H9 (cell line): ENCODE data around the gene CYP2S1. TPM values are rescaled to one million over a fixed set of nuclear protein-coding genes. Genes with fewer than 3 reads are reported as not detected.

Experiments
- DNase-seq: peaks from one replicate; pipeline ENCODE4 v3.0.0-alpha.2; 2017
- H2AFZ ChIP-seq: one replicate; pipeline ENCODE4 v1.6.1; 2013; ENCODE audit warnings: mild to moderate bottlenecking, low read length, control low read depth, moderate library complexity
- H2AK5ac ChIP-seq: 2 replicates; pipeline ENCODE4 v1.6.1; 2013; ENCODE audit warnings: low read length, control low read depth, mixed read lengths; ENCODE audit not compliant: insufficient read length
- H2BK120ac ChIP-seq: one replicate; pipeline ENCODE4 v1.6.1; 2013; ENCODE audit warnings: low read depth, mild to moderate bottlenecking, low read length, control low read depth, inconsistent platforms; ENCODE audit not compliant: poor library complexity, severe bottlenecking
- H2BK12ac ChIP-seq: 2 replicates; pipeline ENCODE4 v1.6.1; 2013; ENCODE audit warnings: low read length, control low read depth, mixed read lengths, low read depth; ENCODE audit not compliant: insufficient read length
- H2BK15ac ChIP-seq: 2 replicates; pipeline ENCODE4 v1.6.1; 2013; ENCODE audit warnings: low read depth, low read length, control low read depth
- H2BK20ac ChIP-seq: one replicate; pipeline ENCODE4 v1.6.1; 2013; ENCODE audit warnings: low read depth, mild to moderate bottlenecking, low read length, control low read depth, inconsistent platforms; ENCODE audit not compliant: poor library complexity, severe bottlenecking
- H2BK5ac ChIP-seq: 2 replicates; pipeline ENCODE4 v1.6.1; 2013; ENCODE audit warnings: low read length, control low read depth, mixed read lengths; ENCODE audit not compliant: insufficient read length
- H3K14ac ChIP-seq: 2 replicates; pipeline ENCODE4 v1.6.1; 2013; ENCODE audit warnings: low read length, control low read depth; ENCODE audit not compliant: insufficient read depth
- H3K18ac ChIP-seq: 2 replicates; pipeline ENCODE4 v1.6.1; 2013; ENCODE audit warnings: low read depth, mild to moderate bottlenecking, mixed read lengths, low read length, control low read depth; ENCODE audit not compliant: insufficient read length
- H3K23ac ChIP-seq: 2 replicates; pipeline ENCODE4 v1.6.1; 2013; ENCODE audit warnings: low read length, control low read depth, mixed read lengths, low read depth; ENCODE audit not compliant: insufficient read length
- H3K23me2 ChIP-seq: 2 replicates; pipeline ENCODE4 v1.6.1; 2013; ENCODE audit warnings: low read depth, mild to moderate bottlenecking, mixed read lengths, low read length, control low read depth; ENCODE audit not compliant: insufficient read length, poor library complexity, severe bottlenecking
- H3K27ac ChIP-seq: 2 replicates; pipeline ENCODE4 v1.5.1; 2013; ENCODE audit warnings: low read length, control low read depth, mixed read lengths, low read depth; ENCODE audit not compliant: insufficient read length
- H3K27me3 ChIP-seq: 2 replicates; pipeline ENCODE4 v1.6.1; 2013; ENCODE audit warnings: low read length, control low read depth, inconsistent platforms; ENCODE audit not compliant: insufficient read depth
- H3K4ac ChIP-seq: 2 replicates; pipeline ENCODE4 v1.6.1; 2013; ENCODE audit warnings: low read depth, mild to moderate bottlenecking, control low read depth, inconsistent platforms, low read length, moderate library complexity
- H3K4me1 ChIP-seq: 2 replicates; pipeline ENCODE4 v1.6.1; 2013; ENCODE audit warnings: low read length, control low read depth, inconsistent platforms; ENCODE audit not compliant: insufficient read depth
- H3K4me2 ChIP-seq: 2 replicates; pipeline ENCODE4 v1.6.1; 2013; ENCODE audit warnings: low read length, control low read depth, mixed read lengths; ENCODE audit not compliant: insufficient read length, insufficient read depth
- H3K56ac ChIP-seq: 2 replicates; pipeline ENCODE4 v1.6.1; 2013; ENCODE audit warnings: low read depth, mild to moderate bottlenecking, mixed read lengths, low read length, control low read depth; ENCODE audit not compliant: insufficient read length
- H3K79me1 ChIP-seq: 2 replicates; pipeline ENCODE4 v1.6.1; 2013; ENCODE audit warnings: low read depth, mild to moderate bottlenecking, moderate library complexity, low read length, control low read depth, inconsistent platforms; ENCODE audit not compliant: insufficient read depth, poor library complexity, severe bottlenecking
- H3K79me2 ChIP-seq: 2 replicates; pipeline ENCODE4 v1.6.1; 2013; ENCODE audit warnings: low read length, control low read depth, inconsistent platforms; ENCODE audit not compliant: insufficient read depth
- H3K9ac ChIP-seq: 2 replicates; pipeline ENCODE4 v1.6.1; 2013; ENCODE audit warnings: low read length, control low read depth, mixed read lengths; ENCODE audit not compliant: insufficient read length; ENCODE audit errors: extremely low read depth
- H3K9me3 ChIP-seq: one replicate; pipeline ENCODE4 v1.6.1; 2013; ENCODE audit warnings: low read depth, low read length, inconsistent platforms; ENCODE audit not compliant: control insufficient read depth
- H3T11ph ChIP-seq: one replicate; pipeline ENCODE4 v1.6.1; 2013; ENCODE audit warnings: mild to moderate bottlenecking, low read length, control low read depth, inconsistent platforms
- H4K20me1 ChIP-seq: one replicate; pipeline ENCODE4 v1.6.1; 2013; ENCODE audit not compliant: control insufficient read depth, insufficient read length, insufficient read depth
- H4K5ac ChIP-seq: 2 replicates; pipeline ENCODE4 v1.6.1; 2013; ENCODE audit warnings: low read depth, mild to moderate bottlenecking, mixed read lengths, low read length, control low read depth; ENCODE audit not compliant: insufficient read length
- H4K8ac ChIP-seq: replicated peaks from 2 replicates; pipeline ENCODE4 v1.6.1; 2013; ENCODE audit warnings: low read length, control low read depth, mixed read lengths, low read depth; ENCODE audit not compliant: insufficient read length
- H4K91ac ChIP-seq: 2 replicates; pipeline ENCODE4 v1.6.1; 2013; ENCODE audit warnings: low read depth, mild to moderate bottlenecking, moderate library complexity, mixed read lengths, low read length, control low read depth; ENCODE audit not compliant: insufficient read length
- H3K27ac Mint-ChIP-seq, 3 experiments: 2 replicates in 2 of 3; 3 replicates in 1 of 3; pipeline ENCODE4 v1.8.0; 2020 to 2021; ENCODE audit warnings: mixed read lengths in 3 of 3, mild to moderate bottlenecking in 1 of 3, moderate library complexity in 1 of 3
- H3K27me3 Mint-ChIP-seq: 2 replicates; pipeline ENCODE4 v1.8.0; 2021; ENCODE audit warnings: low read depth, mild to moderate bottlenecking, moderate library complexity, mixed read lengths
- H3K36me3 Mint-ChIP-seq, 3 experiments: 2 replicates in 2 of 3; 3 replicates in 1 of 3; pipeline ENCODE4 v1.8.0; 2020 to 2021; ENCODE audit warnings: low read depth in 3 of 3, mixed read lengths in 3 of 3; ENCODE audit not compliant: insufficient read depth in 1 of 3
- H3K4me1 Mint-ChIP-seq, 2 experiments: 2 replicates each; pipeline ENCODE4 v1.8.0; 2020; ENCODE audit warnings: mixed read lengths in 2 of 2
- H3K4me3 Mint-ChIP-seq, 2 experiments: 2 replicates in 1 of 2; 3 replicates in 1 of 2; pipeline ENCODE4 v1.8.0; 2020 to 2021; ENCODE audit warnings: mild to moderate bottlenecking in 2 of 2, mixed read lengths in 2 of 2, moderate library complexity in 1 of 2
- H3K9me3 Mint-ChIP-seq, 2 experiments: 2 replicates in 1 of 2; 3 replicates in 1 of 2; pipeline ENCODE4 v1.8.0; 2020; ENCODE audit warnings: mild to moderate bottlenecking in 2 of 2, mixed read lengths in 2 of 2, moderate library complexity in 1 of 2
- WGBS: extraction: QIAGEN DNeasy Blood & Tissue Kit; methylation state at CpG from one replicate; pipeline ENCODE4 v1.1.7; 2013; ENCODE audit warnings: missing lambda C conversion rate, low lambda C conversion rate, mixed read lengths; ENCODE audit not compliant: insufficient read length; ENCODE audit errors: extremely low coverage; 5-methylcytosine and 5-hydroxymethylcytosine counted together
- total RNA-seq: library from RNA; stranded (reverse); gene quantifications from 2 replicates; pipeline ENCODE4 v1.2.1, GENCODE V29; 2021
- TF ChIP-seq, protein P1 (sequence below): fragments of 200-600 bp; sonication (generic); conservative IDR thresholded peaks from 3 replicates; pipeline ENCODE4 v1.8.0; 2021; ENCODE audit warnings: antibody characterized with exemption, mild to moderate bottlenecking

The CYP2S1 gene
- total RNA-seq, 1 experiment from 2014 or later, result 159 TPM

DNA sequence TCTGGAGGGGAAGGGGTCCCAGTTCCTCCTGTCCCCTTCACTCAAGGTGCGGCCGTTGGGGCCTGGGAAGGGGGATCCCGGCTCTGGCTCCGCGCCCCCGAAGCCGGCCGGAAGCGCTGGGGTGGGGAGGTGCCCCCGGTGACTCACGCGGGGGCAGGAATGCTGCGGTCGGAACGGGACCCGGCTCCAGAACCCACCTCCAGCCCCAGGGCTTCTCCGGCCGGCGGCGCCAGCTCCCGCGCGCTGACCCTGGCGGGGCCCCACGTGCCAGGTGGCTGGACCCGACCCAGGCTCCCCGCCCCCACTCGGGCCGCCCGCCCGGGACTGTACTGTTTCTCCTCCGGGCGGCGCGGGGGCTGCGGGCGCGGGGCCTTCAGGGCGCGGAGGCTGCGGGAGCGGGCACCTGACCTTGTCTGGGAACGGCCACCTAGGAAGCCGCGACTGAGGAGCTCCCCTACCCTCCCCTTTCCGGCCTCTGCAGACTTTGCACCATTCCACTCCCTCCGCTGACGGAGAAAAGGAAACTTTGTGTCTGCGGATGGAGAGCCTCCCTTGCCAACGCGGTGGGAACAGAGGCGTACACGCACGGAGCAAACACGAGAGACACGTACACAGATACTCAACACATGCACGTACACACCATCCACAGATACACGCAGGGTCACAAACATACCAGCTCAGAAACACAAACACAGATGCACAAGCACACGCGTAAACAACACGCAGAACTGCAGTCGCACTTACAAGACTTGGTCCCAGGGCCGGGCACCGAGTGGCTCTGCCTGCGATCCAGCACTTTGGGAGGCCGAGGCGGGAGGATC, 33.2 kb downstream of the CYP2S1 start:
- Histone ChIP-seq H3T11ph (no peak overlapping the region), H3K4me1 (peaks cover 5% of the 10 kb centered on the region; the same call in 1 of the 2 replicates), H4K5ac (no peak overlapping the region), H4K91ac (no peak overlapping the region), H2BK5ac (no peak overlapping the region), H2AFZ (no peak overlapping the region), H3K23me2 (peaks cover 3% of the 10 kb centered on the region), H3K18ac (peak overlapping the region; percentile 61), H2BK20ac (no peak overlapping the region), H3K79me1 (no peaks in the 10 kb centered on the region), H2BK15ac (no peak overlapping the region), H3K4me2 (peak overlapping the region; percentile 56), H3K4ac (no peak overlapping the region), H3K27me3 (no peaks in the 10 kb centered on the region), H2BK120ac (no peak overlapping the region), H3K79me2 (no peaks in the 10 kb centered on the region; the same call in 1 of the 2 replicates), H4K8ac (no peak overlapping the region), H3K9ac (peak overlapping the region; percentile 58), H3K14ac (peak overlapping the region; percentile 48), H3K56ac (no peak overlapping the region), H2BK12ac (no peak overlapping the region), H3K9me3 (no peaks in the 10 kb centered on the region), H2AK5ac (no peak overlapping the region), H3K23ac (no peak overlapping the region), H3K27ac (no peak overlapping the region), H4K20me1 (no peaks in the 10 kb centered on the region)
- TF ChIP-seq, protein P1, sequence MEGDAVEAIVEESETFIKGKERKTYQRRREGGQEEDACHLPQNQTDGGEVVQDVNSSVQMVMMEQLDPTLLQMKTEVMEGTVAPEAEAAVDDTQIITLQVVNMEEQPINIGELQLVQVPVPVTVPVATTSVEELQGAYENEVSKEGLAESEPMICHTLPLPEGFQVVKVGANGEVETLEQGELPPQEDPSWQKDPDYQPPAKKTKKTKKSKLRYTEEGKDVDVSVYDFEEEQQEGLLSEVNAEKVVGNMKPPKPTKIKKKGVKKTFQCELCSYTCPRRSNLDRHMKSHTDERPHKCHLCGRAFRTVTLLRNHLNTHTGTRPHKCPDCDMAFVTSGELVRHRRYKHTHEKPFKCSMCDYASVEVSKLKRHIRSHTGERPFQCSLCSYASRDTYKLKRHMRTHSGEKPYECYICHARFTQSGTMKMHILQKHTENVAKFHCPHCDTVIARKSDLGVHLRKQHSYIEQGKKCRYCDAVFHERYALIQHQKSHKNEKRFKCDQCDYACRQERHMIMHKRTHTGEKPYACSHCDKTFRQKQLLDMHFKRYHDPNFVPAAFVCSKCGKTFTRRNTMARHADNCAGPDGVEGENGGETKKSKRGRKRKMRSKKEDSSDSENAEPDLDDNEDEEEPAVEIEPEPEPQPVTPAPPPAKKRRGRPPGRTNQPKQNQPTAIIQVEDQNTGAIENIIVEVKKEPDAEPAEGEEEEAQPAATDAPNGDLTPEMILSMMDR, result peak; percentile 37; the same call in 2 of the 3 replicates
- WGBS, result no CpG with 5 or more reads among the region's 67 CpGs
- Mint-ChIP-seq H3K9me3 (no peaks in the 10 kb centered on the region; a peak in 2 of 5 replicates), H3K27ac (peak overlapping the region in 2 of 3 experiments; percentile 79 to 97; a peak in 3 of 7 replicates), H3K36me3 (peaks cover 7 to 20% (median 13%) of the 10 kb centered on the region in 3 experiments), H3K27me3 (peaks cover 2% of the 10 kb centered on the region; the same call in 1 of the 2 replicates), H3K4me3 (peak overlapping the region; percentile 60 to 81), H3K4me1 (peaks cover 37 to 41% of the 10 kb centered on the region in 2 experiments)
- peak; percentile 67 for DNase-seq
